A549 (cell line): ENCODE data around the gene RAB11FIP5. TPM values are rescaled to one million over a fixed set of nuclear protein-coding genes. Genes with fewer than 3 reads are reported as not detected.

Experiments
- ATAC-seq, 2 experiments: fragments of 200-7000 bp in 1 of 2; fragments of >200 bp in 1 of 2; cut with Nextera tagmentation in 1 of 2; cut with Tn5 transposase in 1 of 2; 3 replicates each; pipeline versions ENCODE4 v1.8.0 to v1.9.1; 2018 to 2020; ENCODE audit warnings: mild to moderate bottlenecking in 1 of 2, moderate library complexity in 1 of 2
- CTCF ChIA-PET: fragments of 300-600 bp; sonication (Branson Sonifier 250); formaldehyde crosslinking; extraction: SDS; loops from one replicate; lab custom pipeline; 2021; ENCODE audit warnings: antibody characterized with exemption, inconsistent platforms; lab: Yijun Ruan, JAX
- POLR2A ChIA-PET: fragments of 350-600 bp; formaldehyde crosslinking; extraction: SDS; loops from one replicate; lab custom pipeline; 2021; ENCODE audit warnings: antibody characterized with exemption, inconsistent platforms; lab: Yijun Ruan, JAX
- DNase-seq, 2 experiments: peaks; one replicate each; pipeline versions ENCODE4 v3.0.0 to v3.0.0-alpha.2; 2011 to 2016; ENCODE audit warnings: low read depth in 1 of 2, low spot score in 1 of 2
- FAIRE-seq: peaks from 2 replicates; lab custom pipeline; 2011; peaks lifted over from hg19 to GRCh38; lab: Jason Lieb, UNC
- H3K27ac ChIP-seq, 2 experiments: fragments of >200 bp; sonication (Bioruptor Twin); formaldehyde crosslinking; 3 replicates each; pipeline ENCODE4 v1.5.1; 2016 to 2017
- H3K4me1 ChIP-seq: fragments of >200 bp; sonication (Bioruptor Twin); formaldehyde crosslinking; 3 replicates; pipeline ENCODE4 v1.6.1; 2016
- H3K4me2 ChIP-seq: fragments of >200 bp; sonication (Bioruptor Twin); formaldehyde crosslinking; 3 replicates; pipeline ENCODE4 v1.6.1; 2016
- H3K4me3 ChIP-seq: fragments of >200 bp; sonication (Bioruptor Twin); formaldehyde crosslinking; 3 replicates; pipeline ENCODE4 v1.5.1; 2016
- H3K9me3 ChIP-seq: fragments of >200 bp; sonication (Bioruptor Twin); formaldehyde crosslinking; 3 replicates; pipeline ENCODE4 v1.6.1; 2016
- ATOH8 ChIP-seq: fragments of 250-450 bp; sonication (Bioruptor Pico); IDR thresholded peaks from 2 replicates; pipeline ENCODE4 v1.5.0; 2020; ENCODE audit warnings: low read depth, mild to moderate bottlenecking, moderate library complexity
- BHLHE40 ChIP-seq: IDR thresholded peaks from 2 replicates; pipeline ENCODE4 v1.6.1; 2012; ENCODE audit warnings: low read depth, low read length, inconsistent platforms
- CBX8 ChIP-seq: fragments of 200-600 bp; sonication (generic); IDR thresholded peaks from 2 replicates; pipeline ENCODE4 v1.6.1; 2016
- CEBPB ChIP-seq, 2 experiments: fragments of >200 bp in 1 of 2; sonication (Bioruptor Twin) in 1 of 2; formaldehyde crosslinking in 1 of 2; IDR thresholded peaks; 2 replicates each; pipeline ENCODE4 v1.6.1; 2012 to 2016
- EHMT2 ChIP-seq: fragments of 200-600 bp; sonication (generic); IDR thresholded peaks from 2 replicates; pipeline ENCODE4 v1.6.1; 2016; ENCODE audit warnings: antibody characterized with exemption, low read depth, mild to moderate bottlenecking, moderate library complexity
- FOXS1 ChIP-seq: fragments of 250-450 bp; sonication (Bioruptor Pico); IDR thresholded peaks from 2 replicates; pipeline ENCODE4 v1.5.0; 2020; ENCODE audit warnings: mild to moderate bottlenecking, moderate library complexity
- GATA3 ChIP-seq: IDR thresholded peaks from 2 replicates; pipeline ENCODE4 v1.6.1; 2012; ENCODE audit warnings: borderline replicate concordance
- HEYL ChIP-seq: fragments of 250-450 bp; sonication (Bioruptor Pico); IDR thresholded peaks from 2 replicates; pipeline ENCODE4 v1.8.0; 2021; ENCODE audit warnings: mild to moderate bottlenecking, moderate library complexity
- HOXB13 ChIP-seq: fragments of 250-450 bp; sonication (Bioruptor Pico); IDR thresholded peaks from 2 replicates; pipeline ENCODE4 v1.5.0; 2020; ENCODE audit warnings: low read depth, mild to moderate bottlenecking, moderate library complexity
- MAZ ChIP-seq: fragments of 150-350 bp; IDR thresholded peaks from 2 replicates; pipeline ENCODE4 v1.6.1; 2014; ENCODE audit warnings: antibody characterized with exemption, low read depth, low read length, borderline replicate concordance
- POLR2A ChIP-seq: IDR thresholded peaks from 2 replicates; pipeline ENCODE4 v1.6.1; 2012; ENCODE audit warnings: mild to moderate bottlenecking, low read length
- TP53 ChIP-seq: fragments of 250-450 bp; sonication (Bioruptor Pico); IDR thresholded peaks from 2 replicates; pipeline ENCODE4 v1.5.0; 2021; ENCODE audit warnings: mild to moderate bottlenecking, moderate library complexity
- ZC3H11A ChIP-seq: fragments of 450-650 bp; IDR thresholded peaks from 2 replicates; pipeline ENCODE4 v1.6.1; 2014; ENCODE audit warnings: antibody characterized with exemption, mild to moderate bottlenecking
- ZFP36 ChIP-seq: fragments of 450-650 bp; IDR thresholded peaks from 2 replicates; pipeline ENCODE4 v1.6.1; 2014; ENCODE audit warnings: borderline replicate concordance; ENCODE audit not compliant: partially characterized antibody
- WGBS: methylation state at CpG from one replicate; pipeline ENCODE4 v1.1.6; 2017; ENCODE audit errors: missing lambda C conversion rate; 5-methylcytosine and 5-hydroxymethylcytosine counted together
- polyA plus RNA-seq, 4 experiments: library from polyadenylated mRNA; depleted of rRNA in 3 of 4; stranded (reverse); fragments of >200 nt; fragmentation: RNase III in 1 of 4; extraction: RNeasy Plus Mini Kit Qiagen cat#74134 plus additional on column Dnase treatment in 1 of 4; gene quantifications; 2 replicates in 3 of 4; 3 replicates in 1 of 4; pipeline ENCODE4 v1.2.3, GENCODE V29; 2011 to 2017
- TF ChIP-seq, protein P1 (sequence below): fragments of 250-450 bp; sonication (Bioruptor Pico); IDR thresholded peaks from 2 replicates; pipeline ENCODE4 v1.5.0; 2021; ENCODE audit warnings: mild to moderate bottlenecking, moderate library complexity, borderline replicate concordance

Gene RAB11FIP5
- polyA plus RNA-seq, 2 of the 4 experiments (the other 2 are of a cell fraction), result 21.6 to 21.8 TPM

DNA sequence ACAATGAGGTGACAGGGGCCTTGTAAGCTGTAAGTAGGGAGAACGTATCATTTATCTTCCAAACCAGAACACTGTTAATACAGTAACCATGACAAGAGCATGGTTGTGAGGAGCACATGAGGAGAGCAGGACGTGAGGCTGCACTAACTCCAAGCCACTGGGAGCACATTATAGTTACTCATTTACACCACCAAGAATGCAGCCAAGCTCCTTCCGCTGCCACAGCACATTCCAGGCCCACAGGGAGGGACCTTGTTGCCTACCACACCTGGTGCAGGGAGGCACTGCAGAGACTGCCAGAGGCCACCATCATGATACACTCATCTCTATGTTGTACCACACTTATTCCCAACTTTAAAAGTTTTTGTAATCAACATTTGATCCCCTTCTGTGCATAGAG lies 27.8 kb downstream of the RAB11FIP5 start:
- no peak for TF ChIP-seq CEBPB (IDR thresholded peaks at IDR 0.05)
- no peak for TF ChIP-seq EHMT2
- TF ChIP-seq CBX8, result no peak
- TF ChIP-seq FOXS1 (CRISPR knock-in tag), result no peak
- TF ChIP-seq BHLHE40, result no peak
- TF ChIP-seq HEYL (CRISPR knock-in tag), result no peak
- TF ChIP-seq MAZ, result no peak
- TF ChIP-seq GATA3, result no peak
- TF ChIP-seq ATOH8 (CRISPR knock-in tag), result no peak
- no peak for TF ChIP-seq POLR2A
- no peak for TF ChIP-seq HOXB13 (CRISPR knock-in tag)
- TF ChIP-seq, protein P1, sequence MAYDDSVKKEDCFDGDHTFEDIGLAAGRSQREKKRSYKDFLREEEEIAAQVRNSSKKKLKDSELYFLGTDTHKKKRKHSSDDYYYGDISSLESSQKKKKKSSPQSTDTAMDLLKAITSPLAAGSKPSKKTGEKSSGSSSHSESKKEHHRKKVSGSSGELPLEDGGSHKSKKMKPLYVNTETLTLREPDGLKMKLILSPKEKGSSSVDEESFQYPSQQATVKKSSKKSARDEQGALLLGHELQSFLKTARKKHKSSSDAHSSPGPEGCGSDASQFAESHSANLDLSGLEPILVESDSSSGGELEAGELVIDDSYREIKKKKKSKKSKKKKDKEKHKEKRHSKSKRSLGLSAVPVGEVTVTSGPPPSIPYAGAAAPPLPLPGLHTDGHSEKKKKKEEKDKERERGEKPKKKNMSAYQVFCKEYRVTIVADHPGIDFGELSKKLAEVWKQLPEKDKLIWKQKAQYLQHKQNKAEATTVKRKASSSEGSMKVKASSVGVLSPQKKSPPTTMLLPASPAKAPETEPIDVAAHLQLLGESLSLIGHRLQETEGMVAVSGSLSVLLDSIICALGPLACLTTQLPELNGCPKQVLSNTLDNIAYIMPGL (CRISPR knock-in tag), result no peak
- TF ChIP-seq ZFP36, result no peak
- no peak for TF ChIP-seq TP53 (CRISPR knock-in tag)
- Histone ChIP-seq H3K4me2 (no peak overlapping the region), H3K4me1 (peaks cover 10% of the 10 kb centered on the region), H3K9me3 (no peaks in the 10 kb centered on the region), H3K27ac (no peak overlapping the region), H3K4me3 (no peak overlapping the region)
- no peak for DNase-seq
- ATAC-seq, result no peak
- WGBS, result 79% methylated on average over 3 of the region's 3 CpGs
- FAIRE-seq, result no peak
- ChIA-PET CTCF (interaction anchor here (0.5 to 18.7 kb wide), 48 partner anchors 9 to 220 kb away, joined by 3 to 500 read pairs (median 5); partner anchors contain the start of genes EMX1, PRADC1, RAB11FIP5 and SFXN5), POLR2A (interaction anchor here (0.6 kb wide), 1 partner anchor 33 kb away, joined by 7 read pairs; no protein-coding TSS in a partner anchor)

GRCh38 chr2:73083886-73084800 lies 28.6 kb downstream of the RAB11FIP5 start:
- DNase-seq (no peak), FAIRE-seq (no peak), ATAC-seq (no peak)
- H3K9me3 ChIP-seq, result no peaks in the 10 kb centered on the region
- H3K4me2 ChIP-seq, result no peak overlapping the region
- no peak overlapping the region for H3K27ac ChIP-seq
- H3K4me3 ChIP-seq, result no peak overlapping the region
- CTCF ChIA-PET, result interaction anchor here (1.0 to 18.7 kb wide), 28 partner anchors 9 to 190 kb away, joined by 3 to 500 read pairs (median 5); partner anchors contain the start of genes EMX1, PRADC1, RAB11FIP5 and SFXN5
- 91% methylated on average over 7 of the region's 7 CpGs for WGBS
- POLR2A ChIA-PET, result interaction anchor here (0.6 kb wide), 1 partner anchor 34 kb away, joined by 7 read pairs; no protein-coding TSS in a partner anchor
- TF ChIP-seq ZC3H11A, result no peak
- no peak for TF ChIP-seq GATA3
- TF ChIP-seq, protein P1 (CRISPR knock-in tag), result no peak
- H3K4me1 ChIP-seq, result peaks cover 2% of the 10 kb centered on the region; the same call in 2 of the 3 replicates
